NB4 (cell line): Measurements from ENCODE around the gene MGRN1.
"Not testable (repeated sequence)": the region's sequence is repeated elsewhere in the genome, so short reads cannot be mapped to it uniquely, and the experiment has no call there.

ENCODE experiments used
- CTCF ChIP-seq: IDR thresholded peaks from one replicate; pipeline ENCODE4 v1.5.1; 2012; ENCODE audit warnings: low read depth, low read length
- MYC ChIP-seq: IDR thresholded peaks from 2 replicates; pipeline ENCODE4 v1.6.1; 2011; ENCODE audit warnings: low read depth, low read length
- POLR2A ChIP-seq: IDR thresholded peaks from 2 replicates; pipeline ENCODE4 v1.6.1; 2011; ENCODE audit warnings: mild to moderate bottlenecking; ENCODE audit not compliant: insufficient read length; ENCODE audit errors: extremely low read depth
- TF ChIP-seq, protein P1 (sequence below): IDR thresholded peaks from 2 replicates; pipeline ENCODE4 v1.6.1; 2011; ENCODE audit warnings: low read depth, low read length

GRCh38 chr16:4738370-4738769, 113.7 kb downstream of the MGRN1 start:
- not testable (repeated sequence) for TF ChIP-seq CTCF, POLR2A, MYC
- TF ChIP-seq, protein P1, sequence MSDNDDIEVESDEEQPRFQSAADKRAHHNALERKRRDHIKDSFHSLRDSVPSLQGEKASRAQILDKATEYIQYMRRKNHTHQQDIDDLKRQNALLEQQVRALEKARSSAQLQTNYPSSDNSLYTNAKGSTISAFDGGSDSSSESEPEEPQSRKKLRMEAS: not testable (repeated sequence)
